SK-MEL-5 (cell line): ENCODE measurements around the gene ELL. TPM values are rescaled to one million over a fixed set of nuclear protein-coding genes. Genes with fewer than 3 reads are reported as not detected.

Experiments used
- DNase-seq: peaks from one replicate; pipeline ENCODE4 v3.0.0-alpha.2; 2016; ENCODE audit warnings: low read depth, low spot score
- in situ Hi-C: cut with HindIII; loops from 2 replicates; pipeline ENCODE4 v1.10.0; 2016; ENCODE audit warnings: low sequenced_read_pairs, high pct_unique_total_duplicates, low pct_unique_long_range_greater_than_20kb
- total RNA-seq: library from RNA; depleted of rRNA; stranded (reverse); fragments of >200 nt; shearing (Covaris generic); gene quantifications from 2 replicates; pipeline ENCODE4 v1.2.3, GENCODE V29; 2014

The ELL gene
- total RNA-seq, 1 experiment from 2014 or later: 4.0 TPM

- no peak for DNase-seq
- in situ Hi-C loops: no loop called here
Measured at GRCh38 chr19:18434411-18435175, 87.3 kb downstream of the ELL start.

GRCh38 chr19:18433735-18434398, 88.0 kb downstream of the ELL start:
- DNase-seq: no peak
- in situ Hi-C loops: no loop called here

GRCh38 chr19:18433015-18433691, 88.7 kb downstream of the ELL start:
- DNase-seq: no peak
- in situ Hi-C loops: no loop called here

DNA sequence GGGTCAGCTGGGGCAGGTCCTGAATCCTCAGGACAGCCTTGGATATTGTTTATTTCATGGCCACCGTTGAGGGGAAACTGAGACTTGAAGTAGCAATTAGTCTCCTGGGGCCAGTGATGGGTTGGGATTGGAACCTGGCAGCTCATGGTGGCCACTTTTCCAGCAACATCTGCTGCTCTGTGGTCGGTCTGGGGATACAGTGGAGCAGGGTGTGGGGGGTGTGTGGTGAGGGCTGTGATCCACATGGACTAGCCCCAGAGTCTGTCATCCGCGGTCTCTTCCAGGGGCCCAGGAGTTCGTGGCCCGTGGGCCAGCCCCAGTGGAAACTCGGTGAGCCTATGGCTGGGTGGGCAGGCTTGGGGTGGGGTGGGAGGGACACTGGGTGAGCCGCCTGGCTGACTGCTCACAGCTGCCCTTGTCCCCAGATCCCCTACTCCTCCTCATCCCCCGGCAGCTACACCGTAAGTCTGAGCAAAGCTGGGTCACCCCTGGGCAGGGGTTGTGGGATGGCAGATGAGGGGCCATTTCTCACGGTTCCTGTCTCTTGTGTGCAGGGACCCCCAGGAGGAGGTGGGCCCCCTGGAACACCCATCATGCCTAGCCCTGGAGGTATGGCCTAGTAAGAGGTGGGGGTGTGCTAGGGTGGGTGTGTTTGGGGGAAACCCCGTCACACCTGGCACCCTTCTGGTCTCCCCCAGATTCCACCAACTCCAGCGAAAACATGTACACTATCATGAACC, 89.4 kb downstream of the ELL start:
- in situ Hi-C loops: no loop called here
- DNase-seq: no peak

GRCh38 chr19:18431351-18432197, 90.3 kb downstream of the ELL start:
- in situ Hi-C loops: no loop called here
- no peak for DNase-seq

GRCh38 chr19:18430417-18431144, 91.3 kb downstream of the ELL start:
- in situ Hi-C loops: no loop called here
- no peak for DNase-seq

GRCh38 chr19:18429717-18430416, 92.0 kb downstream of the ELL start:
- no peak for DNase-seq
- in situ Hi-C loops: no loop called here

GRCh38 chr19:18428787-18429674, 92.8 kb downstream of the ELL start:
- no peak for DNase-seq
- in situ Hi-C loops: no loop called here

GRCh38 chr19:18428173-18428786, 93.6 kb downstream of the ELL start:
- no peak for DNase-seq
- in situ Hi-C loops: no loop called here

DNA sequence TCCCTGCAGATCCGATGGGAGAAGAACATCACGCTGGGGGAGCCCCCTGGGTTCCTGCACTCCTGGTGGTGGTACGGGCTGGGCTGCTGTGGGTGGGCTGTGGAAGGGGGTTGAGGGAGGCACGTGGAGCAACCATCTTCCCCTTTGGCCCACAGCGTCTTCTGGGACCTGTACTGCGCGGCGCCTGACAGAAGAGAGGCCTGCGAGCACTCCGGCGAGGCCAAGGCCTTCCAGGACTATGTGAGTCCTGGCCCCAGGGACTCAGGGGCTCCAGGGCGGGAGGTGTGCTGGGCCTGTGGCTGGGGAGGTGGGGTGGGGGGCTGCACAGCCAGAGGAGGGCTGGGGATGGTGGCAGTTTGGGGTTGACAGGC, 94.1 kb downstream of the ELL start:
- in situ Hi-C loops: no loop called here

GRCh38 chr19:18427080-18427742, 94.7 kb downstream of the ELL start:
- no peak for DNase-seq
- in situ Hi-C loops: no loop called here

More for the DNA sequence above, 94.1 kb downstream of the ELL start:
- no peak for DNase-seq

DNA sequence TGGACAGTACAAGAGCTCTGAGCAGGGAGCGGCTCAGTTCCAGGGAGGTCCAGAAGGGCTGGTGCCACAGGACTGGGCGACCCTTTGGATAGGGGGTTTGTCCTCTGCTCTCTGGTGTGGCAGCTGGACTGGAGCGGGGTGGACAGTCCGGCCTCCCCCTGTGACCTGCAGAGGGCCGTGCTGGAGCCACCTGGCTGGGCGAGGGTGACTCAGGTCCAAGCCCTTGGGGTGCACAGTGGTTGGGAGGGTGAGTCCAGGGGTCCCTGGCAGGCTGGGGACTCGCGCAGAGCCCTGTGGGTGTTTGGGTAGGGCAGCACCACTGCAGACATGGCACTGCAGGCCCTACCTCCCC, 95.5 kb downstream of the ELL start:
- in situ Hi-C loops: no loop called here
- no peak for DNase-seq

DNA sequence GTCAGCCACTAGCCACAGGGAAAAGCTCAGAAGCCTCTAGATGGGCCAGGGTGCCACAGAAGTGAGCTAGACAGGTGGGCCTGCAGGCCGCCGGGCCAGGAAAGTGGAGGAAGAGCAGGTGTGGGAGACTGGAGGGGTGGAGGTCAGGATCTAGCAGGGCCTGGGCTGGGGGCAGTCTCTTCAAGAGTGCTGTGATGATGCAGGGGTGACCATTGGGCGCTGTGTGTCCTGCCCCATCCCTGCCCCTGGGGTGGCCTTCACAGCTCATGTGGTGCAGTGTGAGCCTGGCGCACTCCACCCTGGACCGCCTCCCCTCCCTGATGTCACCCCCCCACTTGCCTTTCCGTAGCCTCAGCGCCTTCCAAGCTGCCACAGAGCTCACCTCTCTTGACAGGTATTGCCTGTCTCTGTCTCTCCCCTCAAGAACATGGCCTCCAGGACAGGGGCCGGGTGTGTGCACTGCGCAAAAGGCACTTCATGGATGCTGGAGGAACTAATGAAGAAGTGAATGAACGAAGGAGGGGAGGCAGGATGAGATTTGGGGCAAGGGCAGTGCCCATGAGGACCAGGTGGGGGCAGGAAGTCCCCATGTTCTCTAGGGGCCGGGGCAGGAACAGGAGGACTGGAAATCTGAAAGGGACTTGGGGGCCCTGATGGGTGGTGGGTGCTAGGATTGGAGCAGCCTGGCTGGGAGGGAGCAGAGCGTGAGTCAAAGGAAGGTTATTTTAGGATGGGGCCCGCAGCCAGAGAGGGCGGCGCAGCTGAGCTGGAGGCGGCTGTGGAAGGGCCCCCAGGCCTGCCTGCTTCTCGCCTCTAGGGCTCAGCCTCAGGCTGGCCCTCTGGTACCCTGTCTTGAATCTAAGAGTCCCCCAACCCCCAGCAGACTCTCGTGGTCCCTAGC, 96.1 kb downstream of the ELL start:
- no peak for DNase-seq
- in situ Hi-C loops: no loop called here
